GM13976 (cell line): Measurements from ENCODE around the gene CHD1L.

ENCODE experiments used
- DNase-seq: peaks from one replicate; pipeline ENCODE4 v3.0.0; 2012; ENCODE audit warnings: low spot score
- CTCF ChIP-seq: IDR thresholded peaks from 2 replicates; pipeline ENCODE4 v1.5.1; 2012; ENCODE audit warnings: borderline replicate concordance, mild to moderate bottlenecking; ENCODE audit not compliant: insufficient read depth; ENCODE audit errors: extremely low read depth, missing control alignments, control extremely low read depth
- in situ Hi-C: fragments of 300-500 bp; cut with MboI; formaldehyde crosslinking; loops from one replicate; pipeline ENCODE4 v1.12.0; 2022; ENCODE audit warnings: low sequenced_read_pairs, mixed read lengths, inconsistent platforms; ENCODE audit not compliant: unreplicated experiment

The CHD1L gene

GRCh38 chr1:147214842-147215539 lies 27.5 kb upstream of the CHD1L start:
- TF ChIP-seq CTCF: no peak
- in situ Hi-C loops: no loop called here
- DNase-seq: no peak

GRCh38 chr1:147215540-147215916 lies 27.0 kb upstream of the CHD1L start:
- no peak for TF ChIP-seq CTCF
- in situ Hi-C loops: no loop called here
- DNase-seq: no peak

GRCh38 chr1:147216124-147216523 lies 26.4 kb upstream of the CHD1L start:
- TF ChIP-seq CTCF: no peak
- in situ Hi-C loops: no loop called here
- DNase-seq: no peak

GRCh38 chr1:147217141-147217540 lies 25.3 kb upstream of the CHD1L start:
- no peak for TF ChIP-seq CTCF
- DNase-seq: no peak
- in situ Hi-C loops: no loop called here

GRCh38 chr1:147218606-147219005 lies 23.9 kb upstream of the CHD1L start:
- no peak for TF ChIP-seq CTCF
- no peak for DNase-seq
- in situ Hi-C loops: no loop called here

GRCh38 chr1:147223740-147224615 lies 18.5 kb upstream of the CHD1L start:
- TF ChIP-seq CTCF: no peak
- in situ Hi-C loops: loop anchor here (10.0 kb wide), 1 partner anchor 49 kb away; the partner anchor contains the start of gene PRKAB2
- DNase-seq: no peak
